ENCODE measurements around the gene COL25A1. TPM values are rescaled to one million over a fixed set of nuclear protein-coding genes. Genes with fewer than 3 reads are reported as not detected.

COL25A1 gene
- total and polyA plus RNA-seq, 11 donors = 0.19 to 1.8 (median 0.50) TPM

- no peak overlapping the region for H3K4me3 ChIP-seq
- intact Hi-C loops (cut with DNase I) = no loop called here
- H3K27me3 ChIP-seq = no peaks in the 10 kb centered on the region
- DNase-seq (no peak), ATAC-seq (peak in 1 of 4 donors; percentile 27)
- no peak overlapping the region for H3K27ac ChIP-seq
- WGBS, 4 donors = 67 to 91% (median 79%) methylated on average over 2 of the region's 2 CpGs
- H3K36me3 ChIP-seq = no peaks in the 10 kb centered on the region
- no peaks in the 10 kb centered on the region for H3K4me1 ChIP-seq
- no peaks in the 10 kb centered on the region for H3K9me3 ChIP-seq
- TF ChIP-seq, protein P1, sequence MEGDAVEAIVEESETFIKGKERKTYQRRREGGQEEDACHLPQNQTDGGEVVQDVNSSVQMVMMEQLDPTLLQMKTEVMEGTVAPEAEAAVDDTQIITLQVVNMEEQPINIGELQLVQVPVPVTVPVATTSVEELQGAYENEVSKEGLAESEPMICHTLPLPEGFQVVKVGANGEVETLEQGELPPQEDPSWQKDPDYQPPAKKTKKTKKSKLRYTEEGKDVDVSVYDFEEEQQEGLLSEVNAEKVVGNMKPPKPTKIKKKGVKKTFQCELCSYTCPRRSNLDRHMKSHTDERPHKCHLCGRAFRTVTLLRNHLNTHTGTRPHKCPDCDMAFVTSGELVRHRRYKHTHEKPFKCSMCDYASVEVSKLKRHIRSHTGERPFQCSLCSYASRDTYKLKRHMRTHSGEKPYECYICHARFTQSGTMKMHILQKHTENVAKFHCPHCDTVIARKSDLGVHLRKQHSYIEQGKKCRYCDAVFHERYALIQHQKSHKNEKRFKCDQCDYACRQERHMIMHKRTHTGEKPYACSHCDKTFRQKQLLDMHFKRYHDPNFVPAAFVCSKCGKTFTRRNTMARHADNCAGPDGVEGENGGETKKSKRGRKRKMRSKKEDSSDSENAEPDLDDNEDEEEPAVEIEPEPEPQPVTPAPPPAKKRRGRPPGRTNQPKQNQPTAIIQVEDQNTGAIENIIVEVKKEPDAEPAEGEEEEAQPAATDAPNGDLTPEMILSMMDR (IDR thresholded peaks at IDR 0.05) = peak in 5 of 12 donors; percentile 10 to 32 (median 19)
- no peak for TF ChIP-seq POLR2A (IDR thresholded peaks at IDR 0.05)
Observed at GRCh38 chr4:109332926-109333464, 30.5 kb upstream of the COL25A1 start.

GRCh38 chr4:109327641-109328040, 25.2 kb upstream of the COL25A1 start:
- no peak overlapping the region for H3K4me3 ChIP-seq
- no peak overlapping the region for H3K27ac ChIP-seq
- no peaks in the 10 kb centered on the region for H3K4me1 ChIP-seq
- H3K36me3 ChIP-seq = no peaks in the 10 kb centered on the region
- intact Hi-C loops (cut with DNase I) = no loop called here
- no peak for ATAC-seq
- DNase-seq = no peak
- TF ChIP-seq, protein P1 (IDR thresholded peaks at IDR 0.05) = no peak
- TF ChIP-seq POLR2A (IDR thresholded peaks at IDR 0.05) = no peak
- H3K9me3 ChIP-seq = peaks cover 0 to 22% (median 3%) of the 10 kb centered on the region in 12 donors
- H3K27me3 ChIP-seq = no peaks in the 10 kb centered on the region
- 87 to 100% (median 95%) methylated on average over 2 of the region's 2 CpGs for WGBS, 4 donors

DNA sequence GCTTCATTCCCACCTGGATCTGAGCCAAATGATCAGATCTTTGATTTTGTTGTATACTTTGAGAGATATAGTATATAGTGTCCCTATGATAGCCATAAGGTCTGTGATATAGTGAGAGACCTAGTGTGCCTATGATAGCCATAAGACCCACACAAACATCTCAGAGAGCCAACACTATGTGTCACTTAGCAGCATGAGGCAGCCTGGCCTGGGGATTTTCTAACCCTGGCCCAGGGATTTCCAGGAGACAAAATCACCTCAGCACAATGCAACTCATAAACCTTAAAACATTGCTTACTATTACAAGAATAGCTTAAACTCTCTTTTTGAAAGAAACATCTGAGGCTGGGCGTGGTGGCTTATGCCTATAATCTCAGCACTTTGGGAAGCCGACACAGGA, 23.2 kb upstream of the COL25A1 start:
- H3K4me3 ChIP-seq = no peak overlapping the region
- TF ChIP-seq, protein P1 (IDR thresholded peaks at IDR 0.05) = no peak
- no peak for TF ChIP-seq POLR2A (IDR thresholded peaks at IDR 0.05)
- peaks cover 0 to 29% (median 7%) of the 10 kb centered on the region in 12 donors for H3K9me3 ChIP-seq
- no peak for ATAC-seq
- H3K4me1 ChIP-seq = no peaks in the 10 kb centered on the region
- H3K27me3 ChIP-seq = no peaks in the 10 kb centered on the region
- no peak overlapping the region for H3K27ac ChIP-seq
- 87 to 94% (median 89%) methylated on average over 2 of the region's 2 CpGs for WGBS, 4 donors
- H3K36me3 ChIP-seq = no peaks in the 10 kb centered on the region
- intact Hi-C loops (cut with DNase I) = no loop called here
- DNase-seq = no peak

DNA sequence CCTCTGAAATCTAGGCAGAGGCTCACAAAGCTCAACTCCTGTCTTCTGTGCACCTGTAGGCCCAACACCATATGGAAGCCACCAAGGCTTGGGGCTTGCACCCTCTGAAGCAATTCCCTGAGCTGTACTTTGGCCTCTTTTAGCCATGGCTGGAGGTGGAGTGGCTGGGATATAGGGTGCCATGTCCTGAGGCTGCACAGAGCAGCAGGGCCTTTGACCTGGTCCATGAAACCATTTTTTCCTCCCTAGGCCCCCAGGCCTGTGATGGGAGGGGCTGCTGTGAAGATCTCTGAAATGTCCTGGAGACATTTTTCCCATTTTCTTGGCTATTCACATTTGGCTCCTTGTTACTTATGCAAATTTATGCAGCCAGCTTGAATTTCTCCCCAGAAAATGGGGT, 20.9 kb upstream of the COL25A1 start:
- intact Hi-C loops (cut with DNase I) = no loop called here
- H3K27me3 ChIP-seq = no peaks in the 10 kb centered on the region
- H3K4me1 ChIP-seq = no peaks in the 10 kb centered on the region
- ATAC-seq (no peak), DNase-seq (no peak)
- no peak overlapping the region for H3K4me3 ChIP-seq
- TF ChIP-seq POLR2A (IDR thresholded peaks at IDR 0.05) = no peak
- TF ChIP-seq, protein P1 (IDR thresholded peaks at IDR 0.05) = no peak
- H3K9me3 ChIP-seq = peaks cover 0 to 29% (median 7%) of the 10 kb centered on the region in 12 donors
- H3K36me3 ChIP-seq = no peaks in the 10 kb centered on the region
- H3K27ac ChIP-seq = no peak overlapping the region

All from heart left ventricle (tissue), 16 donors.